Liver (tissue), 9 donors: Measurements from ENCODE around the gene PTPRD. TPM values are rescaled to one million over a fixed set of nuclear protein-coding genes. Genes with fewer than 3 reads are reported as not detected.

Experiments
- DNase-seq: peaks from one replicate; pipeline ENCODE4 v3.0.0-alpha.2; 2017; ENCODE audit warnings: low spot score
- H3K27ac ChIP-seq, 2 donors: one replicate each; pipeline ENCODE4 v1.7.0; 2013; ENCODE audit warnings: inconsistent platforms in 2 of 2, low read length in 2 of 2, control low read depth in 1 of 2, low read depth in 1 of 2, mild to moderate bottlenecking in 1 of 2
- H3K27me3 ChIP-seq, 4 donors: one replicate each; pipeline versions ENCODE4 v1.6.1 to v1.7.0; 2013; ENCODE audit warnings: low read length in 3 of 4, inconsistent platforms in 1 of 4, mild to moderate bottlenecking in 1 of 4, moderate library complexity in 1 of 4; ENCODE audit not compliant: control insufficient read depth in 4 of 4, insufficient read depth in 4 of 4
- H3K36me3 ChIP-seq, 4 donors: one replicate each; pipeline versions ENCODE4 v1.6.1 to v1.7.0; 2013; ENCODE audit warnings: low read length in 3 of 4, mild to moderate bottlenecking in 3 of 4, low read depth in 1 of 4, moderate library complexity in 1 of 4; ENCODE audit not compliant: control insufficient read depth in 4 of 4, insufficient read depth in 3 of 4
- H3K4me1 ChIP-seq, 4 donors: one replicate each; pipeline versions ENCODE4 v1.6.1 to v1.7.0; 2013; ENCODE audit warnings: low read length in 3 of 4, mild to moderate bottlenecking in 3 of 4, moderate library complexity in 1 of 4; ENCODE audit not compliant: control insufficient read depth in 4 of 4, insufficient read depth in 4 of 4
- H3K4me3 ChIP-seq, 3 donors: one replicate each; pipeline versions ENCODE4 v1.6.1 to v1.7.0; 2013; ENCODE audit warnings: low read length in 3 of 3, control low read depth in 1 of 3, low read depth in 1 of 3, mild to moderate bottlenecking in 1 of 3
- H3K9ac ChIP-seq, 2 donors: one replicate each; pipeline ENCODE4 v1.7.0; 2013; ENCODE audit warnings: low read length in 2 of 2, mild to moderate bottlenecking in 2 of 2, moderate library complexity in 2 of 2, control low read depth in 1 of 2, low read depth in 1 of 2
- H3K9me3 ChIP-seq, 4 donors: one replicate each; pipeline versions ENCODE4 v1.6.1 to v1.7.0; 2013; ENCODE audit warnings: low read length in 3 of 4; ENCODE audit not compliant: control insufficient read depth in 4 of 4
- ATF3 ChIP-seq: IDR thresholded peaks from 2 replicates; pipeline ENCODE4 v1.6.1; 2016; ENCODE audit warnings: antibody characterized with exemption
- CTCF ChIP-seq: fragments of 150-350 bp; IDR thresholded peaks from 2 replicates; pipeline ENCODE4 v1.5.1; 2017; ENCODE audit warnings: improper control_type of control experiment, low read depth, low read length; ENCODE audit not compliant: missing input control
- EGR1 ChIP-seq, 2 donors: IDR thresholded peaks; 2 replicates each; pipeline ENCODE4 v1.6.1; 2016 to 2018; ENCODE audit warnings: antibody characterized with exemption in 2 of 2, low read depth in 2 of 2
- FOXA1 ChIP-seq: IDR thresholded peaks from 2 replicates; pipeline ENCODE4 v1.6.1; 2016; ENCODE audit warnings: antibody characterized with exemption
- FOXA2 ChIP-seq: IDR thresholded peaks from 2 replicates; pipeline ENCODE4 v1.6.1; 2016; ENCODE audit warnings: antibody characterized with exemption
- GABPA ChIP-seq, 2 donors: IDR thresholded peaks in 1 of 2; conservative IDR thresholded peaks in 1 of 2; 2 replicates each; pipeline ENCODE4 v1.6.1; 2016; ENCODE audit warnings: antibody characterized with exemption in 2 of 2, mild to moderate bottlenecking in 1 of 2, moderate library complexity in 1 of 2
- HNF4A ChIP-seq, 2 donors: conservative IDR thresholded peaks; 2 replicates each; pipeline ENCODE4 v1.6.1; 2016; ENCODE audit warnings: antibody characterized with exemption in 2 of 2, mild to moderate bottlenecking in 2 of 2
- HNF4G ChIP-seq: IDR thresholded peaks from 2 replicates; pipeline ENCODE4 v1.6.1; 2016; ENCODE audit warnings: antibody characterized with exemption
- JUND ChIP-seq, 2 donors: IDR thresholded peaks; 2 replicates each; pipeline ENCODE4 v1.6.1; 2016; ENCODE audit warnings: antibody characterized with exemption in 2 of 2
- MAX ChIP-seq: IDR thresholded peaks from 2 replicates; pipeline ENCODE4 v1.6.1; 2016; ENCODE audit warnings: antibody characterized with exemption
- NR2F2 ChIP-seq: IDR thresholded peaks from 2 replicates; pipeline ENCODE4 v1.6.1; 2016; ENCODE audit warnings: antibody characterized with exemption
- RAD21 ChIP-seq, 2 donors: IDR thresholded peaks; 2 replicates each; pipeline ENCODE4 v1.6.1; 2016; ENCODE audit warnings: antibody characterized with exemption in 2 of 2, mild to moderate bottlenecking in 2 of 2
- REST ChIP-seq: IDR thresholded peaks from 2 replicates; pipeline ENCODE4 v1.6.1; 2016; ENCODE audit warnings: antibody characterized with exemption, mild to moderate bottlenecking
- RXRA ChIP-seq, 2 donors: IDR thresholded peaks; 2 replicates each; pipeline ENCODE4 v1.6.1; 2017 to 2018; ENCODE audit warnings: antibody characterized with exemption in 2 of 2, mild to moderate bottlenecking in 1 of 2
- SP1 ChIP-seq: IDR thresholded peaks from 2 replicates; pipeline ENCODE4 v1.6.1; 2018; ENCODE audit warnings: antibody characterized with exemption, mild to moderate bottlenecking
- TAF1 ChIP-seq: conservative IDR thresholded peaks from 2 replicates; pipeline ENCODE4 v1.6.1; 2016; ENCODE audit warnings: antibody characterized with exemption, mild to moderate bottlenecking
- YY1 ChIP-seq: IDR thresholded peaks from 2 replicates; pipeline ENCODE4 v1.6.1; 2016; ENCODE audit warnings: antibody characterized with exemption, mild to moderate bottlenecking
- ZBTB33 ChIP-seq: IDR thresholded peaks from 2 replicates; pipeline ENCODE4 v1.6.1; 2016; ENCODE audit warnings: antibody characterized with exemption
- WGBS: extraction: QIAGEN DNeasy Blood & Tissue Kit; methylation state at CpG from one replicate; pipeline ENCODE4 v1.1.7; 2013; 5-methylcytosine and 5-hydroxymethylcytosine counted together
- polyA plus RNA-seq, 2 donors: library from polyadenylated mRNA; stranded (reverse) in 1 of 2; unstranded in 1 of 2; fragments of 200-250 nt in 1 of 2; fragments of >200 nt in 1 of 2; fragmentation: Nextera tagmentation in 1 of 2; extraction: Ambion mirVana in 1 of 2; gene quantifications; one replicate each; pipeline versions ENCODE4 v1.2.1 to v1.2.3, GENCODE V29; 2013 to 2015
- total RNA-seq, 2 donors: library from RNA; depleted of rRNA; stranded (reverse); fragments of >200 nt; gene quantifications; one replicate each; pipeline ENCODE4 v1.2.3, GENCODE V29; 2014
- donor health status: healthy.
- donor health status: healthy.
- donor health status: healthy.
- donor health status: healthy.
- donor health status: healthy.

The PTPRD gene
- total and polyA plus RNA-seq, 4 donors: 0.78 to 34.2 (median 4.7) TPM

GRCh38 chr9:9142001-9142400 is 1470.8 kb downstream of the PTPRD start:
- whole genome bisulfite sequencing: 58% methylated on average over 3 of the region's 3 CpGs
- H3K4me1 ChIP-seq: no peaks in the 10 kb centered on the region
- no peak overlapping the region for H3K4me3 ChIP-seq
- TF ChIP-seq NR2F2 (no peak), RAD21 (IDR thresholded peaks at IDR 0.05) (no peak)
- no peaks in the 10 kb centered on the region for H3K9me3 ChIP-seq
- H3K27ac ChIP-seq: no peak overlapping the region
- no peaks in the 10 kb centered on the region for H3K36me3 ChIP-seq
- no peak for DNase-seq
- H3K9ac ChIP-seq: no peak overlapping the region
- H3K27me3 ChIP-seq: peaks cover 0 to 4% (median 0%) of the 10 kb centered on the region in 4 donors

- no peaks in the 10 kb centered on the region for H3K4me1 ChIP-seq
- no peak overlapping the region for H3K9ac ChIP-seq
- H3K27me3 ChIP-seq: no peaks in the 10 kb centered on the region
- H3K27ac ChIP-seq: no peak overlapping the region
- no peak for DNase-seq
- TF ChIP-seq JUND (IDR thresholded peaks at IDR 0.05) (no peak), YY1 (no peak), SP1 (no peak), HNF4G (no peak), REST (no peak), GABPA (IDR thresholded peaks at IDR 0.05 in 1 of 2, conservative IDR thresholded peaks at IDR 0.05 in 1 of 2) (no peak), EGR1 (IDR thresholded peaks at IDR 0.05; ENCODE audit: low read depth in 2 of 2) (no peak), ATF3 (no peak), HNF4A (conservative IDR thresholded peaks at IDR 0.05) (no peak), ZBTB33 (no peak), TAF1 (no peak), RXRA (IDR thresholded peaks at IDR 0.05) (no peak), MAX (no peak), FOXA1 (no peak), NR2F2 (no peak), CTCF (no peak), RAD21 (IDR thresholded peaks at IDR 0.05) (no peak), FOXA2 (no peak)
- no peaks in the 10 kb centered on the region for H3K36me3 ChIP-seq
- no peak overlapping the region for H3K4me3 ChIP-seq
- H3K9me3 ChIP-seq: no peaks in the 10 kb centered on the region
- WGBS: 85% methylated on average over 3 of the region's 3 CpGs
Measured at GRCh38 chr9:9133526-9133925, 1479.3 kb downstream of the PTPRD start.
